MV-4-11 (cell line): ENCODE results near the gene C1QTNF9B.
"Not testable (repeated sequence)": the region's sequence is repeated elsewhere in the genome, so short reads cannot be mapped to it uniquely, and the experiment has no call there.

Experiments used
- DNase-seq: peaks from one replicate; lab custom pipeline; 2025; lab: John Stamatoyannopoulos, UW

Gene C1QTNF9B

GRCh38 chr13:23897452-23897919 is at the start of gene C1QTNF9B:
Gene C1QTNF9B, minus strand, starts transcription at chr13:23897502.
- DNase-seq = not testable (repeated sequence)

DNA sequence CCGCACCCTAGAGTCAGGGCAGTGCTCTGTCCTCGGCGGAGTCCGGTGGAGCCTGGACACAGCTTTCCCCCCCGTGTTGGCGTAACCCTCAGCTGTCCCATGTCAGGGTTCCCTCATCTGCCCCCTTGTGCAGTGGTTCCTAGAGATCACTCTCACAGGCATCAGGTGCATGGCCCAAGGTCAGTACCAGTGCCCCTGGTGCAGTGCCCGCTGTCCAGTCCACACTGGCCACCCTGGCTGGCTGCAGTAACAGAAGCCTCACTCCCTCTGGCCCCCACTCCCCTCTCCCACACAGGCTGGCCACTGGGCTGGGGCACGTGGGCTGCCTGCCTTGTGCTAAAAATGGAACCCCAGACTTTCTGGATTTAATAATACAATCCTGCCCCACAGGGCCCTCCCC is 49.6 kb upstream of the C1QTNF9B start:
- no peak for DNase-seq

GRCh38 chr13:23946067-23946466 is 48.8 kb upstream of the C1QTNF9B start:
- no peak for DNase-seq

- no peak for DNase-seq
Measured at GRCh38 chr13:23945612-23946011, 48.3 kb upstream of the C1QTNF9B start.

DNA sequence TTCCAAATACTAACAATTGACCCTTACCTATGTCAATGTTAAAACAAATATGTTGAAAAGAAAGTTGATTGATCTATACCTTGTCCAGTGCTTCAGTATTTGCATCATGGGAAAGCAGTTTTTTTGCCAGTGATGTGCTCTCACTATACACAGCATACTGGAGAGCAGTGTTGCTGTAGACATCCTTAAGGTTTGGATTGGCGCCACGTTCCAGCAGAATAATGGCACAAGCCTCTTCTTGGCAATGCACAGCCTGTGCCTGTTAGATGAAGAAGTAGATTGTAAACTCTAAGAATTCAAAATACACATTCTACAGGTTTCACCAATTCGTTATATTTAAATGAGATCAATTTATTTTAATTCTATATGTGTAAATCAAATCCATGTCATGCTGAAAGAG is 43.9 kb upstream of the C1QTNF9B start:
- DNase-seq = no peak

DNA sequence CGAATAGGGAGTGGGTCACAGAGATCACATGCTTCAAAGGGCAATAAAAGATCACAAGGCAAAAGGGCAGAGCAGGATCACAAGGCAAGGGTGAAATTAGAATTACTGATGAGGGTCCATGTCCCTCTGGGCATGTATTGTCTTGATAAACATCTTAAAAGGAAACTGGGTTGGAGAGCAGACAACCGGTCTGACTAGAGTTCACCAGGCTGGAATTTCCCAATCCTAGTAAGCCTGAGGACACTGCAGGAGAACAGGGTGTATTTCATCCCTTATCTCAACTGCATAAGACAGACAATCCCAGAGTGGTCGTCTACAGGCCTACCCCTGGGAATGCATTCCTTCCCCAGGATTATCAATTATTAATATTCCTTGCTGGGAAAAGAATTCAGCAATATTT is 42.4 kb upstream of the C1QTNF9B start:
- not testable (repeated sequence) for DNase-seq

DNA sequence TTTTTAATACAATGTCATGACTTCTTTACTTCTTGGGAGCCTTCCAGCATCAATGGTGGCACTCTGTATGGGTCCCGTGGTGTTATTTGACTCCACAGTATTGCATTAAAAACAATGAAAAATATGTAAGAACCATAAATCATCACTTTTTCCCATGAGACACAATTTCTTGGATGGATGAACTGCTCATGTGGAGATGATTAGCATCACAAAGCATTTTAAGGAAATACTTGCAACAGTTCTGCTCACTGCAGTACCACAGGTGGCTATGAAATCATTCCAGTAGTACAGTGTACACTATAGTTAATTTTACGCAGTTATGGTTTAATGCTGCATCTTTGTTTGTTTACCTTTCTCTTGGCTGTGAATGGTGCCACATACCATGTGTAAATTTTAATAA is 37.2 kb upstream of the C1QTNF9B start:
- DNase-seq = no peak

DNA sequence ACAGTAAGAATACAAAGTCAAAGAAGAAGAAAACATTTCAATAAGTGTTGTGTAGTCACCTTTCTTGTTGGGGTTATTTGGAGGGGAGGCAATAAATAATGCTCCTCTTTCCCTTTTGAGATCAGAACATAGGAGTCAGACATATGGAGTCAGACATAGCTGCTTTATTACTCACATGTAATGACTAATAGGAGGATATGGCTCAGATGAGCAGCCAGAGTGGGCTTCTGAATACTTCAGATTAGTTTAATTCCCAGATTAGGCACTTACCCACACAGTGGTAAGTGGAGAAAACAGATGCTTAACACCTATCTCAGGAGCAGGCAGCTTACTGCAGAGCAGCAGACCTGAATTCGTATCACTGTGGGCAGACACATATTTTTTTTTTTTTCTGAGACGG is 31.7 kb upstream of the C1QTNF9B start:
- DNase-seq = no peak

DNA sequence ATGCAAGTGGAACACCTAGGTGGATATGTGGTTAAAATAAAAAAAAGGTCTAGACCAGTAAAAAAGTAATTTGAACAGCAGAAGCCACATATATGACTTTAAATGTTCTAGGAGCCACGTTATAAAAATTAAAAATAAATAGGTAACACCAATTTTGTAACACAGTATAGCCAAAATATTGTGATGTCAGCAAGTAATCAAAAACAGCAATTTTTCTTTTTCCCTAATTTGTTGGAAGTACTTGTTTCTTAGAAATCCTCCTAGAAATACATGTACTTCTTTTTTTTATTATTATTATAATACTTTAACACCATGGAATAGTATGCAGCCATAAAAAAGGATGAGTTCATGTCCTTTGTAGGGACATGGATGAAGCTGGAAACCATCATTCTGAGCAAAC is 25.7 kb upstream of the C1QTNF9B start:
- no peak for DNase-seq

GRCh38 chr13:23922005-23922932 is 25.0 kb upstream of the C1QTNF9B start:
- DNase-seq = peak; percentile 29

- peak; percentile 23 for DNase-seq
Measured at GRCh38 chr13:23921451-23921888, 24.2 kb upstream of the C1QTNF9B start.

DNA sequence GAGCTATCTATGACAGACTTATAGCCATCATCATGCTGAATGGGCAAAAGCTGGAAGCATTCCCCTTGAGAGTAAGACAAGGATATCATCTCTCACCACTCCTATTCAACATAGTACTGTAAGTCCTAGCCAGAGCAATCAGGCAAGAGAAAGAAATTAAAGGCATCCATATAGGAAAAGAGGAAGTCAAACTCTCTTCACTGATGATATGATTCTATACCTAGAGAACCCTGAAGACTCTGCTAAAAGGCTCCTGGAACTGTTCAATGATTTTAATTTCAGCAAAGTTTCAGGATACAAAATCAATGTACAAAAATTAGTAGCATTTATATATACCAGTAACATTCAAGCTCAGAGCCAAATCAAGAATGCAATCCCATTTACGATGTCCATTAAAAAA is 21.7 kb upstream of the C1QTNF9B start:
- no peak for DNase-seq

- DNase-seq = no peak
Measured at GRCh38 chr13:23918208-23918607, 20.9 kb upstream of the C1QTNF9B start.

- no peak for DNase-seq
Measured at GRCh38 chr13:23915308-23915707, 18.0 kb upstream of the C1QTNF9B start.

- DNase-seq = no peak
Measured at GRCh38 chr13:23912469-23912868, 15.2 kb upstream of the C1QTNF9B start.

DNA sequence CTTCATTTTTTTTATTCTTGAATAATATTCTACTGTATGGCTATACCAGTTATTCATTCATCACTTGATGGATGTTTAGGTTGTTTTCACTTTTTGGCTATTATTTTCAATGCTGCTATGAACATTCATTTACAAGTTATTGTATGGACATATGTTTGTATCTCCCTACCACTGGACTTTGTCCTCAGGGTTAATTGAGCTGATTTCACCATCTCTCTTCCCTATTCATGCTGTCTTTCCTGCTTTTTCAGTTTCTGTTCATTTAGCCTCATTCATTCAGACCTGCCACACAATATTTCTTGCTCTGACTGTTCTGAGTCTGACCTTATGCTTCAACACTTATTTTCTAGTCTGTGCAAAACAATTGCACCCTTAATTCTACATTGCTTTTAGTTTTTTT is 12.3 kb upstream of the C1QTNF9B start:
- no peak for DNase-seq

- DNase-seq = no peak
Measured at GRCh38 chr13:23905766-23906165, 8.5 kb upstream of the C1QTNF9B start.

- DNase-seq = no peak
Measured at GRCh38 chr13:23903906-23904280, 6.6 kb upstream of the C1QTNF9B start.

- DNase-seq = no peak
Measured at GRCh38 chr13:23902975-23903905, 5.9 kb upstream of the C1QTNF9B start.

DNA sequence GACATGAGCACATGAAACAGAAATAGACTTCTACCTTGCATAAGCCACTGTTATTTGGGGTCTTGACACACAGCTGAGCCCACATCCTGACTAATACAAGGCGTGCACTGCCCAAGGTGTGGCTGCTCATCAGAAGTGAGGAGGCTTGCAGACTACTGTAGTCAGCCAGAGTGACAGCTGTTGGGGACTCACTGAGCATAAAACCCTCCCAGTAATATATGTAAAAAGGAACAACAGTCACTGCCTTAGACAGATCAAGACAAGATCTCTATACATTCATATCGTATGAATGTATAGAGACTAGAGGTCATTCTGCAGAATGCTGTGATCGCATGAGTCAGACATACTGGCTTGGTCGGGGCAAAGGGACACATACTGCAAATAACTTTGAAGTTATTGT is 4.1 kb upstream of the C1QTNF9B start:
- no peak for DNase-seq

- peak; percentile 45 for DNase-seq
Measured at GRCh38 chr13:23899555-23899954, 2.3 kb upstream of the C1QTNF9B start.

- DNase-seq = no peak
Measured at GRCh38 chr13:23898101-23898500, 799 bp upstream of the C1QTNF9B start.

DNA sequence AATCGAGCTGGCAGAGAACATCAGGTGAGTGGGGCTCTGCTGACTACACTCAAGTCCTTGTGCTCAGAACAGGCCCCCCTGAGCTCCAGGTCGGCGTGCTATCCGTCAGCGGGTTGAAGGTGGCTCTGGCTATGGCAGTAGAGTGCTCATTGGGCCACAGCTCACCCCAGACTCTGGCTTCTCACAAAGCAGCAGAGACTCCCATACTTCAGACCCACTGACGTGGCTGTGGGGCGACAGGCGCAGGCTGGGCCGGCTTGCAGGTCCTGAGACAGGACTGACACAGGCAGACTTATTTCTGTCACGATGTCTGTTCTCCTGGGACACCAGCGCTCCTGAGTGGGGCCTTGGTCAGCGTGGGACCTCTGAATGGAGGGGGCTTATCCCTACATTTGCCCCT is 2.6 kb downstream of the C1QTNF9B start:
- not testable (repeated sequence) for DNase-seq
